OCI-LY3 (cell line): Measurements from ENCODE around the gene SRF.

Source experiments
- H2AFZ ChIP-seq: fragments of 200-600, 300-600 bp; shearing (Covaris generic); 2 replicates; pipeline ENCODE4 v1.6.0; 2014; ENCODE audit warnings: antibody characterized with exemption, low read depth, low read length
- H3K27ac ChIP-seq: fragments of 200-600, 300-600 bp; sonication (generic); 2 replicates; pipeline ENCODE4 v1.5.1; 2014; ENCODE audit warnings: mild to moderate bottlenecking, low read length, moderate library complexity, mixed read lengths
- H3K27me3 ChIP-seq: fragments of 200-600, 300-600 bp; sonication (generic); 2 replicates; pipeline ENCODE4 v1.6.1; 2014; ENCODE audit warnings: low read depth, low read length, mixed read lengths
- H3K36me3 ChIP-seq: fragments of 200-600, 300-600 bp; sonication (generic); replicated peaks from 2 replicates; pipeline ENCODE3; 2014; ENCODE audit warnings: low read depth, low read length, mixed read lengths
- H3K4me1 ChIP-seq: fragments of 300-600, 200-600 bp; sonication (generic); 2 replicates; pipeline ENCODE4 v1.6.1; 2014; ENCODE audit warnings: low read length, mixed read lengths
- H3K4me2 ChIP-seq: fragments of 200-600, 300-600 bp; sonication (generic); 2 replicates; pipeline ENCODE4 v1.6.1; 2014; ENCODE audit warnings: low read length, mixed read lengths
- H3K4me3 ChIP-seq: fragments of 300-600, 200-600 bp; sonication (generic); 2 replicates; pipeline ENCODE4 v1.5.1; 2014; ENCODE audit warnings: antibody characterized with exemption, mild to moderate bottlenecking, low read length, moderate library complexity
- H3K79me2 ChIP-seq: fragments of 300-600, 200-600 bp; shearing (Covaris generic); 2 replicates; pipeline ENCODE4 v1.6.1; 2014; ENCODE audit warnings: mild to moderate bottlenecking, low read length, mixed read lengths
- H3K9ac ChIP-seq: fragments of 300-600, 200-600 bp; shearing (Covaris generic); 2 replicates; pipeline ENCODE4 v1.6.0; 2014; ENCODE audit warnings: mild to moderate bottlenecking, low read length, moderate library complexity
- H3K9me3 ChIP-seq: fragments of 200-600, 300-600 bp; shearing (Covaris generic); 2 replicates; pipeline ENCODE4 v1.6.1; 2014; ENCODE audit warnings: low read length, mixed read lengths; ENCODE audit not compliant: insufficient read depth
- H4K20me1 ChIP-seq: fragments of 200-600, 300-600 bp; sonication (generic); 2 replicates; pipeline ENCODE4 v1.6.1; 2016; ENCODE audit warnings: low read length, mixed read lengths; ENCODE audit not compliant: insufficient read depth
- EZH2phosphoT487 ChIP-seq: fragments of 200-600 bp; shearing (Covaris generic); IDR thresholded peaks from 2 replicates; pipeline ENCODE4 v1.6.1; 2018; ENCODE audit warnings: antibody characterized with exemption, mixed run types, low read depth
- TF ChIP-seq, protein P1 (sequence below): fragments of 200-600, 300-600 bp; sonication (generic); IDR thresholded peaks from 2 replicates; pipeline ENCODE4 v1.5.1; 2014; ENCODE audit warnings: antibody characterized with exemption, low read length, low read depth

Gene SRF

DNA sequence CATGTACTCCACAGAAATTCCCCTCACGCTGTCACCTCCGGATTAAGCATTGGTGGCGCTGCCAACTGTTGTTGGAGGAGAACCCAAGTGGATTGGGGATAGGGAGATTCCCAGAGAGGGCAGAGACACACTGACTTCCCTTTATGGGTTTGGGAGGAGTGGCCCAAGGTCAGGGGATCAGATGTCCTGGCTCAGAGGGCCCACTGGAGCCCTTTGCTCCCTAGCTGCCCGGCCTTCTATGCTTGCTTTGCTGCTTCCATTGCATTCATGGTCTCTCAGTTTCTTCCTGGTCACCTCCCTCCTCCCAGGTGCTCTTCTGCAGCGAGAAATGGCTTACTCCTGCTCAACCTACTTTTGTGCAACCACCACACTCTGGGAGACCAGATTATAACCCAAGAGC lies 25.3 kb downstream of the SRF start:
- Histone ChIP-seq H3K9me3 (no peaks in the 10 kb centered on the region), H2AFZ (no peak overlapping the region), H3K4me2 (no peak overlapping the region), H3K4me1 (no peaks in the 10 kb centered on the region), H3K9ac (no peak overlapping the region), H3K36me3 (peaks cover 27% of the 10 kb centered on the region), H3K27me3 (no peaks in the 10 kb centered on the region), H4K20me1 (no peaks in the 10 kb centered on the region), H3K27ac (no peak overlapping the region), H3K4me3 (no peak overlapping the region), H3K79me2 (no peaks in the 10 kb centered on the region)
- TF ChIP-seq EZH2phosphoT487, result no peak
- TF ChIP-seq, protein P1, sequence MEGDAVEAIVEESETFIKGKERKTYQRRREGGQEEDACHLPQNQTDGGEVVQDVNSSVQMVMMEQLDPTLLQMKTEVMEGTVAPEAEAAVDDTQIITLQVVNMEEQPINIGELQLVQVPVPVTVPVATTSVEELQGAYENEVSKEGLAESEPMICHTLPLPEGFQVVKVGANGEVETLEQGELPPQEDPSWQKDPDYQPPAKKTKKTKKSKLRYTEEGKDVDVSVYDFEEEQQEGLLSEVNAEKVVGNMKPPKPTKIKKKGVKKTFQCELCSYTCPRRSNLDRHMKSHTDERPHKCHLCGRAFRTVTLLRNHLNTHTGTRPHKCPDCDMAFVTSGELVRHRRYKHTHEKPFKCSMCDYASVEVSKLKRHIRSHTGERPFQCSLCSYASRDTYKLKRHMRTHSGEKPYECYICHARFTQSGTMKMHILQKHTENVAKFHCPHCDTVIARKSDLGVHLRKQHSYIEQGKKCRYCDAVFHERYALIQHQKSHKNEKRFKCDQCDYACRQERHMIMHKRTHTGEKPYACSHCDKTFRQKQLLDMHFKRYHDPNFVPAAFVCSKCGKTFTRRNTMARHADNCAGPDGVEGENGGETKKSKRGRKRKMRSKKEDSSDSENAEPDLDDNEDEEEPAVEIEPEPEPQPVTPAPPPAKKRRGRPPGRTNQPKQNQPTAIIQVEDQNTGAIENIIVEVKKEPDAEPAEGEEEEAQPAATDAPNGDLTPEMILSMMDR, result no peak

DNA sequence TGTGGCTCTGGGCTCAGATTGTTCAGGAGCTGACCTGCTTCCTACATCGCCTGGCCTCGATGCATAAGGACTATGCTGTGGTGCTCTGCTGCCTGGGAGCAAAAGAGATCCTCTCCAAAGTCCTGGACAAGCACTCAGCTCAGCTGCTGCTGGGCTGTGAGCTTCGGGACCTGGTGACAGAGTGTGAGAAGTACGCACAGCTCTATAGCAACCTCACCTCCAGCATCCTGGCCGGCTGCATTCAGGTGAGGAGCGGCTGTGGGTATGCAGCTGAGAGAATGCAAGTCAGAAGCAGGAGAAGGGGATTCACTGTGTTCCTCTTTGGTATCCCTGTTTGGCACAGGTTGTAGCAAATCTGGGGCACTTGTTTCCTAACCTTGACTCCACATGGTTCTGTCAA lies 28.8 kb downstream of the SRF start:
- H3K9me3 ChIP-seq, result no peaks in the 10 kb centered on the region
- H3K4me1 ChIP-seq, result no peaks in the 10 kb centered on the region
- no peak overlapping the region for H3K4me3 ChIP-seq
- H4K20me1 ChIP-seq, result no peaks in the 10 kb centered on the region
- no peak overlapping the region for H3K27ac ChIP-seq
- no peak overlapping the region for H3K4me2 ChIP-seq
- TF ChIP-seq, protein P1, result no peak
- TF ChIP-seq EZH2phosphoT487, result no peak
- no peaks in the 10 kb centered on the region for H3K79me2 ChIP-seq
- no peak overlapping the region for H3K9ac ChIP-seq
- peaks cover 29% of the 10 kb centered on the region for H3K36me3 ChIP-seq
- H3K27me3 ChIP-seq, result no peaks in the 10 kb centered on the region
- no peak overlapping the region for H2AFZ ChIP-seq

DNA sequence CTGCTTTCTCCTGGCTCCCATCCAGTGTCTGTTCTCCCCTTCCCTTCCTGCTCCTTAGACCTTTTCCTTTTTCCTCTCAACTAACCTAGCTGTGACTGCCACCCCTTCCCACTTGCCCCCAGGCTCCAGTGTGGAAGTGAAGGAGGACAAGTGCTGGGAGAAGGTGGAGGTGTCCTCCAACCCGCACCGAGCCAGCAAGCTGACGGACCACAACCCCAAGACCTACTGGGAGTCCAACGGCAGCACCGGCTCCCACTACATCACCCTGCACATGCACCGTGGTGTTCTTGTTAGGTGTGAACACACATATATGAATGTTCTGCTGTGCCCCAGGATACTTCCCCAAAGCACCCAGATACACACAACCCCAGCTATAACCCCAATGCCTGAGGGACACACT lies 29.5 kb downstream of the SRF start:
- H3K4me1 ChIP-seq, result no peaks in the 10 kb centered on the region
- no peaks in the 10 kb centered on the region for H3K79me2 ChIP-seq
- no peak overlapping the region for H2AFZ ChIP-seq
- no peak overlapping the region for H3K4me2 ChIP-seq
- no peaks in the 10 kb centered on the region for H3K9me3 ChIP-seq
- H3K9ac ChIP-seq, result no peak overlapping the region
- no peak overlapping the region for H3K4me3 ChIP-seq
- H3K27ac ChIP-seq, result no peak overlapping the region
- no peak for TF ChIP-seq EZH2phosphoT487
- TF ChIP-seq, protein P1, result no peak
- H4K20me1 ChIP-seq, result no peaks in the 10 kb centered on the region
- H3K36me3 ChIP-seq, result peaks cover 29% of the 10 kb centered on the region
- no peaks in the 10 kb centered on the region for H3K27me3 ChIP-seq

DNA sequence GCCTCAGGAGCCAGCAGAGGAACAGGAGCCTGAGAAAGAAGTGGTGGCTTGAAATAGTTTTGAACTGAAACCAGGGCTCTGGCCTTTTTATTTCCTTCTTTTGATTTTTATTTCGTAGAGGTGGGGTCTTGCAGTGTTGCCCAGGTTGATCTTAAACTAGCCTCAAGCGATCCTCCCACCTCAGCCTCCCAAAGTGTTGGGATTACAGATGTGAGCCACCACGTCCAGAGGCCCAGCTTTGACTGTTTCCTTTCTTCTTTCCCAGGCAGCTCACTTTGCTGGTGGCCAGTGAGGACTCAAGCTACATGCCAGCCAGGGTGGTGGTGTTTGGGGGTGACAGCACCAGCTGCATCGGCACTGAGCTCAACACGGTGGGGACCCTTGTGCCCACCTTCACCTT lies 31.4 kb downstream of the SRF start:
- Histone ChIP-seq H3K27me3 (no peaks in the 10 kb centered on the region), H3K9me3 (no peaks in the 10 kb centered on the region), H3K36me3 (peaks cover 25% of the 10 kb centered on the region), H3K79me2 (no peaks in the 10 kb centered on the region), H3K4me2 (no peak overlapping the region), H3K9ac (no peak overlapping the region), H3K4me1 (no peaks in the 10 kb centered on the region), H3K4me3 (no peak overlapping the region), H2AFZ (no peak overlapping the region), H4K20me1 (no peaks in the 10 kb centered on the region), H3K27ac (no peak overlapping the region)
- no peak for TF ChIP-seq EZH2phosphoT487
- TF ChIP-seq, protein P1, result no peak
